Fibroblast of lung (primary cell): ENCODE results near the gene REC114.

Experiments
- EZH2 ChIP-seq: IDR thresholded peaks from 2 replicates; pipeline ENCODE4 v1.5.1; 2012; ENCODE audit warnings: low read length, control low read depth, mild to moderate bottlenecking; ENCODE audit errors: missing control alignments
- TF ChIP-seq, protein P1 (sequence below), 2 donors: IDR thresholded peaks in 1 of 2; conservative IDR thresholded peaks in 1 of 2; 1 replicate in 1 of 2; 2 replicates in 1 of 2; pipeline ENCODE4 v1.5.1; 2011 to 2012; ENCODE audit warnings: low read length in 2 of 2, control low read depth in 1 of 2, inconsistent platforms in 1 of 2, low read depth in 1 of 2, mild to moderate bottlenecking in 1 of 2

DNA sequence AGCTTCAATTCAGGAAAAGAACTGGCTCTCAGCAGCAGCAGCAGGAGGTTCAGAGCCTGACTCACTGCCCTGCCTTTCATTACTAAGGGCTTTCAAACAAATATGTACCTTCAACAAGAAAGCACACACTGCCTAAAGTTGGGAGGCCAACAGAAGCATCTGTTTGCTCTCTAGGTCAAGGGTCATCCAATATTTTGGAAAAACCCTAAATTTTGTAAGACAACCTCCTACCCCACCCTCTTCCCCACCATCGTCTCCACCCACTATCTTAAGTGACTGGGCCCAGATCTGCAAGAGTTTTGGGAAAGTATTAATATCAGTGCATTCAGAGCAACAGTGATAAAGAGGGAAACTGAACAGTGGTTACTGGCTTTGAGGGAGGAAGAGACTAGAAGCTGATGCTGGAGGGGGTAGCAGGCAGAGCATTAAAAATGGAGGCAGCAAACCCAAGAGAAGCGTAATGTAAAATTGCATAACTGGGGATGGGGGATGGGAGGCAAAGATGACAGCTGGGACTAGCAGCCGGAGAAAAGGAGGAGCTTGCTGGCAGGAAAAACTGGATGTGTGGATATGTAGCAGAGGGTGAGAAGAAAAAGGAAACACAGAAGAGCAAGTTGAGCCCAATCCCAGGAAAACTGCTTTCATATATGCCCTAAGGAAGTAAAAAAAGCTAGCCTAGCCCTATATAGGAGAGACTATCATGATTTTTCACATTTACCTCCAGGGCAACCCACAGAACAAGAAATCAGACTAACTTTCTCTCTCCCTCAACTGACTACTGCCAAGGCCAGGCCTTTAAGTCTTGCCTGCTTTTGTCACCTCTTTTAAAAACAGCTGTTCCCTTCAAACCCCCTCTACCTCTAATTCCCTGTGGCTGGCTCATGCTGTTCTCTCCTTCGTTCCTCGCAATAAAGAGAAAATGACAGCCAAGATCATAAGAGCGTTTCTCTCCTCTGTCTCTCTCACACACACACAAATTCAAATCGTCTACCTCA, 158.8 kb downstream of the REC114 start:
- TF ChIP-seq, protein P1, sequence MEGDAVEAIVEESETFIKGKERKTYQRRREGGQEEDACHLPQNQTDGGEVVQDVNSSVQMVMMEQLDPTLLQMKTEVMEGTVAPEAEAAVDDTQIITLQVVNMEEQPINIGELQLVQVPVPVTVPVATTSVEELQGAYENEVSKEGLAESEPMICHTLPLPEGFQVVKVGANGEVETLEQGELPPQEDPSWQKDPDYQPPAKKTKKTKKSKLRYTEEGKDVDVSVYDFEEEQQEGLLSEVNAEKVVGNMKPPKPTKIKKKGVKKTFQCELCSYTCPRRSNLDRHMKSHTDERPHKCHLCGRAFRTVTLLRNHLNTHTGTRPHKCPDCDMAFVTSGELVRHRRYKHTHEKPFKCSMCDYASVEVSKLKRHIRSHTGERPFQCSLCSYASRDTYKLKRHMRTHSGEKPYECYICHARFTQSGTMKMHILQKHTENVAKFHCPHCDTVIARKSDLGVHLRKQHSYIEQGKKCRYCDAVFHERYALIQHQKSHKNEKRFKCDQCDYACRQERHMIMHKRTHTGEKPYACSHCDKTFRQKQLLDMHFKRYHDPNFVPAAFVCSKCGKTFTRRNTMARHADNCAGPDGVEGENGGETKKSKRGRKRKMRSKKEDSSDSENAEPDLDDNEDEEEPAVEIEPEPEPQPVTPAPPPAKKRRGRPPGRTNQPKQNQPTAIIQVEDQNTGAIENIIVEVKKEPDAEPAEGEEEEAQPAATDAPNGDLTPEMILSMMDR (conservative IDR thresholded peaks at IDR 0.05 in 1 of 2, IDR thresholded peaks at IDR 0.05 in 1 of 2; ENCODE audit: low read depth in 1 of 2, low read length in 2 of 2), result no peak
- no peak for TF ChIP-seq EZH2
